Activated CD8-positive, alpha-beta memory T cell treated with anti-CD3 and anti-CD28 coated beads, Interleukin-2, amount 50 U/mL, for 48 hours (primary cell): Measurements from ENCODE around the gene DIABLO.
"Not testable (repeated sequence)": the region's sequence is repeated elsewhere in the genome, so short reads cannot be mapped to it uniquely, and the experiment has no call there.

Source experiments
- DNase-seq: peaks from one replicate; pipeline ENCODE4 v3.0.0-alpha.2; 2020

DIABLO gene

GRCh38 chr12:122225683-122226365, at the start of gene DIABLO:
Gene DIABLO (minus strand): TSS chr12:122226052. CDS start chr12:122226014, 38 bp downstream.
- peak; percentile 99 for DNase-seq

GRCh38 chr12:122275459-122275858, 49.6 kb upstream of the DIABLO start:
- DNase-seq, result no peak

GRCh38 chr12:122266230-122266901, 40.5 kb upstream of the DIABLO start, which contains the start of gene VPS33A:
Gene VPS33A (minus strand): TSS chr12:122266494. CDS start chr12:122266408, 86 bp downstream.
- DNase-seq, result peak; percentile 99

- DNase-seq, result peak; percentile 74
Measured at GRCh38 chr12:122265886-122266229, 40.0 kb upstream of the DIABLO start.

- peak; percentile 22 for DNase-seq
Measured at GRCh38 chr12:122265476-122265875, 39.6 kb upstream of the DIABLO start.

- DNase-seq, result not testable (repeated sequence)
Measured at GRCh38 chr12:122260735-122261134, 34.9 kb upstream of the DIABLO start.

GRCh38 chr12:122258939-122259338, 33.1 kb upstream of the DIABLO start:
- not testable (repeated sequence) for DNase-seq

- DNase-seq, result not testable (repeated sequence)
Measured at GRCh38 chr12:122258462-122258861, 32.6 kb upstream of the DIABLO start.

GRCh38 chr12:122250536-122250935, 24.7 kb upstream of the DIABLO start:
- no peak for DNase-seq

GRCh38 chr12:122250047-122250446, 24.2 kb upstream of the DIABLO start:
- no peak for DNase-seq

- no peak for DNase-seq
Measured at GRCh38 chr12:122245553-122245952, 19.7 kb upstream of the DIABLO start.

- DNase-seq, result no peak
Measured at GRCh38 chr12:122244565-122245371, 18.9 kb upstream of the DIABLO start.

- DNase-seq, result no peak
Measured at GRCh38 chr12:122243965-122244364, 18.1 kb upstream of the DIABLO start.

GRCh38 chr12:122238861-122239260, 13.0 kb upstream of the DIABLO start:
- DNase-seq, result no peak

- DNase-seq, result no peak
Measured at GRCh38 chr12:122235741-122236140, 9.9 kb upstream of the DIABLO start.

- DNase-seq, result no peak
Measured at GRCh38 chr12:122232691-122233090, 6.8 kb upstream of the DIABLO start.

GRCh38 chr12:122230798-122231197, 4.9 kb upstream of the DIABLO start:
- DNase-seq, result no peak

- no peak for DNase-seq
Measured at GRCh38 chr12:122228092-122228491, 2.2 kb upstream of the DIABLO start.

GRCh38 chr12:122227341-122227740, 1.5 kb upstream of the DIABLO start:
- peak; percentile 75 for DNase-seq

- no peak for DNase-seq
Measured at GRCh38 chr12:122226366-122227125, 694 bp upstream of the DIABLO start.

- no peak for DNase-seq
Measured at GRCh38 chr12:122216445-122216844, 9.4 kb downstream of the DIABLO start.

- DNase-seq, result no peak
Measured at GRCh38 chr12:122215771-122216170, 10.1 kb downstream of the DIABLO start.
